HL-60 (cell line): ENCODE results near the gene BUD23.
"Not testable (repeated sequence)": the region's sequence is repeated elsewhere in the genome, so short reads cannot be mapped to it uniquely, and the experiment has no call there.

Experiments
- DNase-seq, 2 experiments: peaks; one replicate each; pipeline ENCODE4 v3.0.0-alpha.2; 2010 to 2020; ENCODE audit warnings: low read depth in 1 of 2, low spot score in 1 of 2
- H3K27ac ChIP-seq: fragments of 250-450 bp; sonication (Bioruptor Pico); replicated peaks from 2 replicates; pipeline ENCODE4 v1.5.1; 2020; ENCODE audit warnings: mild to moderate bottlenecking, moderate library complexity
- H3K27me3 ChIP-seq: fragments of 250-450 bp; sonication (Bioruptor Pico); 2 replicates; pipeline ENCODE4 v1.5.1; 2021; ENCODE audit warnings: mild to moderate bottlenecking, moderate library complexity; ENCODE audit not compliant: insufficient read depth, poor library complexity, severe bottlenecking
- H3K4me3 ChIP-seq: replicated peaks from 2 replicates; pipeline ENCODE4 v1.5.1; 2011; ENCODE audit warnings: mild to moderate bottlenecking, control low read depth, low read length; ENCODE audit not compliant: insufficient read depth
- CTCF ChIP-seq: IDR thresholded peaks from one replicate; pipeline ENCODE4 v1.5.1; 2011; ENCODE audit warnings: low read length, control low read depth, inconsistent platforms; ENCODE audit not compliant: insufficient read depth
- GABPA ChIP-seq: IDR thresholded peaks from 2 replicates; pipeline ENCODE4 v1.6.1; 2012; ENCODE audit warnings: low read depth
- POLR2AphosphoS5 ChIP-seq: IDR thresholded peaks from 2 replicates; pipeline ENCODE4 v1.6.1; 2012; ENCODE audit warnings: low read depth
- SPI1 ChIP-seq: IDR thresholded peaks from 2 replicates; pipeline ENCODE4 v1.6.1; 2012; ENCODE audit warnings: low read depth, mild to moderate bottlenecking, borderline replicate concordance
- TF ChIP-seq, protein P1 (sequence below): IDR thresholded peaks from 2 replicates; pipeline ENCODE4 v1.6.1; 2012; ENCODE audit warnings: low read depth; ENCODE audit not compliant: insufficient replicate concordance

BUD23 gene

DNA sequence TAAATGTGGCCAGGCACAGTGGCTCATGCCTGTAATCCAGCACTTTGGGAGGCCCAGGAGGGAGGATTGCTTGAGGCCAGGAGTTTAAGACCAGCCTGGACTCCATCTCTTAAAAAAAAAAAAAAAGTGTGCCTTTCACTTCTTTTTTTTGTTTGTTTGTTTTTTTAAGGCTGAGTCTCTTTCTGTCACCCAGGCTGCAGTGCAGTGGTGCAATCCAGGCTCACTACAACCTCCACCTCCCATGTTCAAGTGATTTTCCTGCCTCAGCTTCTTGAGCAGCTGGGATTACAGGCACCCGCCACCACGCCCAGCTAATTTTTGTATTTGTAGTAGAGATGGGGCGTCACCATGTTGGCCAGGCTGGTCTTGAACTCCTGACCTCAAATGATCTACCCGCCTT lies 38.8 kb downstream of the BUD23 start:
- H3K27me3 ChIP-seq, DNase-seq, H3K4me3 ChIP-seq, H3K27ac ChIP-seq: not testable (repeated sequence)

- H3K27ac ChIP-seq, result no peak overlapping the region
- no peak for DNase-seq
- no peaks in the 10 kb centered on the region for H3K27me3 ChIP-seq
- no peak overlapping the region for H3K4me3 ChIP-seq
- TF ChIP-seq, protein P1, sequence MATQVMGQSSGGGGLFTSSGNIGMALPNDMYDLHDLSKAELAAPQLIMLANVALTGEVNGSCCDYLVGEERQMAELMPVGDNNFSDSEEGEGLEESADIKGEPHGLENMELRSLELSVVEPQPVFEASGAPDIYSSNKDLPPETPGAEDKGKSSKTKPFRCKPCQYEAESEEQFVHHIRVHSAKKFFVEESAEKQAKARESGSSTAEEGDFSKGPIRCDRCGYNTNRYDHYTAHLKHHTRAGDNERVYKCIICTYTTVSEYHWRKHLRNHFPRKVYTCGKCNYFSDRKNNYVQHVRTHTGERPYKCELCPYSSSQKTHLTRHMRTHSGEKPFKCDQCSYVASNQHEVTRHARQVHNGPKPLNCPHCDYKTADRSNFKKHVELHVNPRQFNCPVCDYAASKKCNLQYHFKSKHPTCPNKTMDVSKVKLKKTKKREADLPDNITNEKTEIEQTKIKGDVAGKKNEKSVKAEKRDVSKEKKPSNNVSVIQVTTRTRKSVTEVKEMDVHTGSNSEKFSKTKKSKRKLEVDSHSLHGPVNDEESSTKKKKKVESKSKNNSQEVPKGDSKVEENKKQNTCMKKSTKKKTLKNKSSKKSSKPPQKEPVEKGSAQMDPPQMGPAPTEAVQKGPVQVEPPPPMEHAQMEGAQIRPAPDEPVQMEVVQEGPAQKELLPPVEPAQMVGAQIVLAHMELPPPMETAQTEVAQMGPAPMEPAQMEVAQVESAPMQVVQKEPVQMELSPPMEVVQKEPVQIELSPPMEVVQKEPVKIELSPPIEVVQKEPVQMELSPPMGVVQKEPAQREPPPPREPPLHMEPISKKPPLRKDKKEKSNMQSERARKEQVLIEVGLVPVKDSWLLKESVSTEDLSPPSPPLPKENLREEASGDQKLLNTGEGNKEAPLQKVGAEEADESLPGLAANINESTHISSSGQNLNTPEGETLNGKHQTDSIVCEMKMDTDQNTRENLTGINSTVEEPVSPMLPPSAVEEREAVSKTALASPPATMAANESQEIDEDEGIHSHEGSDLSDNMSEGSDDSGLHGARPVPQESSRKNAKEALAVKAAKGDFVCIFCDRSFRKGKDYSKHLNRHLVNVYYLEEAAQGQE, result no peak
- no peak for TF ChIP-seq GABPA
- TF ChIP-seq POLR2AphosphoS5, result no peak
- no peak for TF ChIP-seq SPI1
- no peak for TF ChIP-seq CTCF
These were observed 39.4 kb downstream of the BUD23 start for GRCh38 chr7:73722785-73723184.

DNA sequence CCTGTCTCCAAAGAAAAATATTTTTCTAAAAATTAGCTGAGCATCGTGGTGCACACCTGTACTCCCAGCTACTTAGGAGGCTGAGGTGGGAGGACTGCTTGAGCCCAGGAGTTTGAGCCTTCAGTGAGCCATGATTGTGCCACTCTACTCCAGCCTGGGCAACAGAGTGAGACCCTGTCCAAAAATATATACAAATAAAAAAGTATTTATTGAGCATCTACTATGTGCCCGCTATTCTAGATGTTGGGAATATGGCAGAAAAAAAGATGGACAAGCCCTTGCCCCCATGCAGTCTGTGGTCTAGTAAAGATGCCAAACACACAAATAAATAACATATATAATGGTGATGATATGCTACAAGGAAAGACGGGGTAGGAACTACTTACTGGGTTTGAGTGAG lies 40.4 kb downstream of the BUD23 start:
- DNase-seq, result no peak
- no peak for TF ChIP-seq CTCF
- TF ChIP-seq, protein P1, result no peak
- no peak for TF ChIP-seq SPI1
- no peak for TF ChIP-seq POLR2AphosphoS5
- no peak for TF ChIP-seq GABPA
- Histone ChIP-seq H3K27ac (no peak overlapping the region), H3K4me3 (no peak overlapping the region), H3K27me3 (peaks cover 5% of the 10 kb centered on the region)

DNA sequence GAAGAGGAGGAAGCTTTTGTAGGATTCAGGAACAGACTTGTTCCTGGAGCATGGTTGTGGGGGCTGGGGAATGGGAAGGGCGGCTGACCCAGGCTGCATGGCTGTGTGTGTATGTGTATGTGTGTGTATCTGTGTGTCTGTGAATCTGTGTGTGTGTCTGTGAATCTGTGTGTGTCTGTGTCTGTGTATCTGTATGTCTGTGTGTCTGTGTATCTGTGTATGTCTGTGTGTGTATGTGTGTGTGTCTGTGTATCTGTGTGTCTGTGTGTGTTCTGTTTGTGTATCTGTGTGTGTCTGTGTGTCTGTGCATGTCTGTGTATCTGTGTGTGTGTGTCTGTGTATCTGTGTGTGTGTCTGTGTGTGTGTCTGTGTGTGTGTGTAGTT lies 42.7 kb downstream of the BUD23 start:
- no peak for DNase-seq
- TF ChIP-seq, protein P1, result no peak
- TF ChIP-seq CTCF (no peak), POLR2AphosphoS5 (no peak), SPI1 (no peak), GABPA (no peak)

More for the DNA sequence above, 42.7 kb downstream of the BUD23 start:
- peaks cover 5% of the 10 kb centered on the region for H3K27me3 ChIP-seq
- H3K27ac ChIP-seq, result no peak overlapping the region
- no peak overlapping the region for H3K4me3 ChIP-seq
